Measurements from ENCODE around the gene OSBPL6. TPM values are rescaled to one million over a fixed set of nuclear protein-coding genes. Genes with fewer than 3 reads are reported as not detected.
"Not testable (repeated sequence)": the region's sequence is repeated elsewhere in the genome, so short reads cannot be mapped to it uniquely, and the experiment has no call there.

Gene OSBPL6
- polyA plus RNA-seq, 1 donor from 2014 or later: 12.8 TPM

DNA sequence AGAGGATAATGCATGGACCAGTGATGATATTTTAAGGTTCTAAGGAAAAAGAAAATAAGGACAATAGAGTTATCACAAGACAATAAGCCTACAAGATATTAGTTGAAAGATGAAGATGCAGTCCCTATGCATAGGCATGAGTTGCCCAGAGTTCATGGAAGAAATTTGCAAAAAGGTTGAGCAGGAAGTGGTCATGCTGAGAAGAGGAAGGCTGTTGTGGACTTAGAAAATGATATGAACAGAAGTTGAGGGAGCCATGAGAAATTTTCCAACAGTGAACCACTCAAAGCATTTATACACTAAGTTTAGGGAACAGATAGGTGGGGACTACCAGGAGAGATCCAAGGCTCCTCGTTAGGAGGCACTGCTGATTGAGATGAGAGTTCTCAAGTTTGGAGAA is 3.5 kb downstream of the OSBPL6 start:
- TF ChIP-seq SMC3 (conservative IDR thresholded peaks at IDR 0.05; ENCODE audit: poor library complexity) (no peak), EZH2 (IDR thresholded peaks at IDR 0.05; ENCODE audit: borderline replicate concordance, insufficient read depth, low read length, poor library complexity, severe bottlenecking) (no peak), TAF1 (IDR thresholded peaks at IDR 0.05; ENCODE audit: low read depth) (no peak), EP300 (conservative IDR thresholded peaks at IDR 0.05; ENCODE audit: poor library complexity, severe bottlenecking) (no peak), RAD21 (conservative IDR thresholded peaks at IDR 0.05) (no peak), POLR2AphosphoS5 (IDR thresholded peaks at IDR 0.05) (no peak), MXI1 (conservative IDR thresholded peaks at IDR 0.05; ENCODE audit: poor library complexity, severe bottlenecking) (no peak)
- TF ChIP-seq, protein P1, sequence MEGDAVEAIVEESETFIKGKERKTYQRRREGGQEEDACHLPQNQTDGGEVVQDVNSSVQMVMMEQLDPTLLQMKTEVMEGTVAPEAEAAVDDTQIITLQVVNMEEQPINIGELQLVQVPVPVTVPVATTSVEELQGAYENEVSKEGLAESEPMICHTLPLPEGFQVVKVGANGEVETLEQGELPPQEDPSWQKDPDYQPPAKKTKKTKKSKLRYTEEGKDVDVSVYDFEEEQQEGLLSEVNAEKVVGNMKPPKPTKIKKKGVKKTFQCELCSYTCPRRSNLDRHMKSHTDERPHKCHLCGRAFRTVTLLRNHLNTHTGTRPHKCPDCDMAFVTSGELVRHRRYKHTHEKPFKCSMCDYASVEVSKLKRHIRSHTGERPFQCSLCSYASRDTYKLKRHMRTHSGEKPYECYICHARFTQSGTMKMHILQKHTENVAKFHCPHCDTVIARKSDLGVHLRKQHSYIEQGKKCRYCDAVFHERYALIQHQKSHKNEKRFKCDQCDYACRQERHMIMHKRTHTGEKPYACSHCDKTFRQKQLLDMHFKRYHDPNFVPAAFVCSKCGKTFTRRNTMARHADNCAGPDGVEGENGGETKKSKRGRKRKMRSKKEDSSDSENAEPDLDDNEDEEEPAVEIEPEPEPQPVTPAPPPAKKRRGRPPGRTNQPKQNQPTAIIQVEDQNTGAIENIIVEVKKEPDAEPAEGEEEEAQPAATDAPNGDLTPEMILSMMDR (IDR thresholded peaks at IDR 0.05; ENCODE audit: poor library complexity, severe bottlenecking): no peak
- TF ChIP-seq, protein P2, sequence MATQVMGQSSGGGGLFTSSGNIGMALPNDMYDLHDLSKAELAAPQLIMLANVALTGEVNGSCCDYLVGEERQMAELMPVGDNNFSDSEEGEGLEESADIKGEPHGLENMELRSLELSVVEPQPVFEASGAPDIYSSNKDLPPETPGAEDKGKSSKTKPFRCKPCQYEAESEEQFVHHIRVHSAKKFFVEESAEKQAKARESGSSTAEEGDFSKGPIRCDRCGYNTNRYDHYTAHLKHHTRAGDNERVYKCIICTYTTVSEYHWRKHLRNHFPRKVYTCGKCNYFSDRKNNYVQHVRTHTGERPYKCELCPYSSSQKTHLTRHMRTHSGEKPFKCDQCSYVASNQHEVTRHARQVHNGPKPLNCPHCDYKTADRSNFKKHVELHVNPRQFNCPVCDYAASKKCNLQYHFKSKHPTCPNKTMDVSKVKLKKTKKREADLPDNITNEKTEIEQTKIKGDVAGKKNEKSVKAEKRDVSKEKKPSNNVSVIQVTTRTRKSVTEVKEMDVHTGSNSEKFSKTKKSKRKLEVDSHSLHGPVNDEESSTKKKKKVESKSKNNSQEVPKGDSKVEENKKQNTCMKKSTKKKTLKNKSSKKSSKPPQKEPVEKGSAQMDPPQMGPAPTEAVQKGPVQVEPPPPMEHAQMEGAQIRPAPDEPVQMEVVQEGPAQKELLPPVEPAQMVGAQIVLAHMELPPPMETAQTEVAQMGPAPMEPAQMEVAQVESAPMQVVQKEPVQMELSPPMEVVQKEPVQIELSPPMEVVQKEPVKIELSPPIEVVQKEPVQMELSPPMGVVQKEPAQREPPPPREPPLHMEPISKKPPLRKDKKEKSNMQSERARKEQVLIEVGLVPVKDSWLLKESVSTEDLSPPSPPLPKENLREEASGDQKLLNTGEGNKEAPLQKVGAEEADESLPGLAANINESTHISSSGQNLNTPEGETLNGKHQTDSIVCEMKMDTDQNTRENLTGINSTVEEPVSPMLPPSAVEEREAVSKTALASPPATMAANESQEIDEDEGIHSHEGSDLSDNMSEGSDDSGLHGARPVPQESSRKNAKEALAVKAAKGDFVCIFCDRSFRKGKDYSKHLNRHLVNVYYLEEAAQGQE (IDR thresholded peaks at IDR 0.05; ENCODE audit: borderline replicate concordance): no peak
- Histone ChIP-seq H3K36me3 (ENCODE audit: insufficient read depth, low read length) (no peaks in the 10 kb centered on the region), H3F3A (ENCODE audit: insufficient read depth, low read length, poor library complexity, severe bottlenecking) (no peaks in the 10 kb centered on the region), H3K79me2 (replicated peaks; ENCODE audit: insufficient read depth, low read length) (no peaks in the 10 kb centered on the region), H3K4me2 (ENCODE audit: low read length) (no peak overlapping the region), H3K9ac (ENCODE audit: low read length) (no peak overlapping the region), H4K20me1 (ENCODE audit: insufficient read depth) (no peaks in the 10 kb centered on the region), H3K4me3 (ENCODE audit: low read length) (no peak overlapping the region), H3K9me2 (ENCODE audit: insufficient read depth, low read length) (no peaks in the 10 kb centered on the region), H3K9me3 (ENCODE audit: low read length) (no peaks in the 10 kb centered on the region), H2AFZ (ENCODE audit: low read depth, low read length) (no peak overlapping the region), H3K27ac (ENCODE audit: low read length) (no peak overlapping the region), H3K27me3 (ENCODE audit: insufficient read depth, low read depth, low read length) (peaks cover 10% of the 10 kb centered on the region)

DNA sequence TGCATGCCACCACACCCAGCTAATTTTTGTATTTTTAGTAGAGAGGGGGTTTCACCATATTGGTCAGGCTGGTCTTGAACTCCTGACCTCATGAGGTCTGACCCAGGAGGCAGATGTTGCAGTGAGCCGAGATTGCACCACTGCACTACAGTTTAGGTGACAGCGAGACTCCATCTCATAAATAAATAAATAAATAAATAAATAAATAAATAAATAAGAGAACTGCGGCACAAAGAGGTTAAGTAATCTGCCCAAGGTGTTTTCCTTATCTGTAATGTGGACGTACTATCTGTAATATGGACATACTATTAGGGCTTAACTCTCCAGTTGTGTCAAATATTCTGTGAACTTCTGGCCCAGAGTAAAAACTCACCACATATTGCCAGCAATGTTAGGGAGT is 4.1 kb downstream of the OSBPL6 start:
- not testable (repeated sequence) for H3K27ac ChIP-seq (ENCODE audit: low read length); H3K9me3 ChIP-seq (ENCODE audit: low read length); H3K4me2 ChIP-seq (ENCODE audit: low read length); H3K79me2 ChIP-seq (replicated peaks; ENCODE audit: insufficient read depth, low read length); H4K20me1 ChIP-seq (ENCODE audit: insufficient read depth); H3K9me2 ChIP-seq (ENCODE audit: insufficient read depth, low read length); H3K27me3 ChIP-seq (ENCODE audit: insufficient read depth, low read depth, low read length); H2AFZ ChIP-seq (ENCODE audit: low read depth, low read length); H3K36me3 ChIP-seq (ENCODE audit: insufficient read depth, low read length); H3K9ac ChIP-seq (ENCODE audit: low read length); H3K4me3 ChIP-seq (ENCODE audit: low read length); H3F3A ChIP-seq (ENCODE audit: insufficient read depth, low read length, poor library complexity, severe bottlenecking)

DNA sequence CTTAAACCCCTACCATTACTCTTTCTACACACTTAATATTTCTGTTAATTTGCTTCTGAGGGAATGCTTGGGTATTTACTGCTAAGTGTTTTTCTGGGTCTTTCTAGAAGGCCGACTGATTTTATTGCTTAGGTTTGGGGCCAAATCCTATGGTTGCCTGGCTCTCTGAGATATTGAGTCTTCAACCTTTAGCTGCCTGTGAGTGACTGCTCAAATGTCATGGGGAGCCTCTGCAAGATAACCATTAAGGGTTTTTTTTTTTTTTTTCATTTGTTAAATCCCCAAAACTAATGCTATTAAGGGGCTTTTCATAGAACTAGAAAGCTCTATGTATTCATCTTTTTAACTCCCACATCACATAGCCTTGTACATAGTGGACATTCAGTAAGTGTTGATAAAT is 5.0 kb downstream of the OSBPL6 start:
- no peaks in the 10 kb centered on the region for H3F3A ChIP-seq (ENCODE audit: insufficient read depth, low read length, poor library complexity, severe bottlenecking)
- no peak overlapping the region for H3K9ac ChIP-seq (ENCODE audit: low read length)
- no peak overlapping the region for H3K4me3 ChIP-seq (ENCODE audit: low read length)
- no peak overlapping the region for H3K4me2 ChIP-seq (ENCODE audit: low read length)
- no peak overlapping the region for H3K27ac ChIP-seq (ENCODE audit: low read length)
- H2AFZ ChIP-seq (ENCODE audit: low read depth, low read length): no peak overlapping the region
- no peaks in the 10 kb centered on the region for H3K9me2 ChIP-seq (ENCODE audit: insufficient read depth, low read length)
- no peaks in the 10 kb centered on the region for H3K27me3 ChIP-seq (ENCODE audit: insufficient read depth, low read depth, low read length)
- H3K79me2 ChIP-seq (replicated peaks; ENCODE audit: insufficient read depth, low read length): no peaks in the 10 kb centered on the region
- no peaks in the 10 kb centered on the region for H4K20me1 ChIP-seq (ENCODE audit: insufficient read depth)
- H3K9me3 ChIP-seq (ENCODE audit: low read length): no peaks in the 10 kb centered on the region
- TF ChIP-seq TAF1 (IDR thresholded peaks at IDR 0.05; ENCODE audit: low read depth) (no peak), EZH2 (IDR thresholded peaks at IDR 0.05; ENCODE audit: borderline replicate concordance, insufficient read depth, low read length, poor library complexity, severe bottlenecking) (no peak), SMC3 (conservative IDR thresholded peaks at IDR 0.05; ENCODE audit: poor library complexity) (no peak), POLR2AphosphoS5 (IDR thresholded peaks at IDR 0.05) (no peak), RAD21 (conservative IDR thresholded peaks at IDR 0.05) (no peak), EP300 (conservative IDR thresholded peaks at IDR 0.05; ENCODE audit: poor library complexity, severe bottlenecking) (no peak), MXI1 (conservative IDR thresholded peaks at IDR 0.05; ENCODE audit: poor library complexity, severe bottlenecking) (no peak)
- TF ChIP-seq, protein P1 (IDR thresholded peaks at IDR 0.05; ENCODE audit: poor library complexity, severe bottlenecking): no peak
- TF ChIP-seq, protein P2 (IDR thresholded peaks at IDR 0.05; ENCODE audit: borderline replicate concordance): no peak
- no peaks in the 10 kb centered on the region for H3K36me3 ChIP-seq (ENCODE audit: insufficient read depth, low read length)
